A673 (cell line): Measurements from ENCODE around the gene C20orf173. TPM values are rescaled to one million over a fixed set of nuclear protein-coding genes. Genes with fewer than 3 reads are reported as not detected.

Source experiments
- BruUV-seq: library from RNA; stranded (reverse); fragments of 400-500 nt; replicated peaks from 2 replicates; lab custom pipeline; 2021; lab: Mats Ljungman, UMichigan
- CTCF ChIA-PET: fragments of 300-600 bp; sonication (Branson Sonifier 250); formaldehyde crosslinking; loops from one replicate; lab custom pipeline; 2022; ENCODE audit warnings: antibody characterized with exemption; lab: Charles Lee
- POLR2A ChIA-PET: fragments of 300-600 bp; sonication (Branson Sonifier 250); formaldehyde crosslinking; loops from one replicate; lab custom pipeline; 2022; ENCODE audit warnings: antibody characterized with exemption; ENCODE audit not compliant: low non-redundant PET; lab: Charles Lee
- DNase-seq: peaks from one replicate; pipeline ENCODE4 v3.0.0-alpha.2; 2015; ENCODE audit warnings: low spot score
- H3K27ac ChIP-seq: fragments of 200-600 bp; sonication (generic); 2 replicates; pipeline ENCODE4 v1.5.1; 2016; ENCODE audit warnings: mixed run types, low read depth, mild to moderate bottlenecking, mixed read lengths, antibody characterized with exemption, low read length; ENCODE audit not compliant: poor library complexity, severe bottlenecking
- H3K27me3 ChIP-seq: fragments of 200-600 bp; sonication (generic); replicated peaks from 2 replicates; pipeline ENCODE4 v1.6.1; 2017; ENCODE audit warnings: mixed run types, low read depth, mild to moderate bottlenecking, mixed read lengths, antibody characterized with exemption, low read length; ENCODE audit not compliant: insufficient read depth, poor library complexity
- H3K36me3 ChIP-seq: fragments of 200-600 bp; sonication (generic); 2 replicates; pipeline ENCODE4 v1.6.1; 2016; ENCODE audit warnings: mixed run types, mild to moderate bottlenecking, mixed read lengths, antibody characterized with exemption, low read length; ENCODE audit not compliant: insufficient read depth, poor library complexity, severe bottlenecking
- H3K4me1 ChIP-seq: fragments of 200-600 bp; sonication (generic); 2 replicates; pipeline ENCODE4 v1.6.1; 2017; ENCODE audit warnings: mixed run types, mild to moderate bottlenecking, mixed read lengths, antibody characterized with exemption, low read length; ENCODE audit not compliant: insufficient read depth, poor library complexity, severe bottlenecking
- H3K4me3 ChIP-seq: fragments of 200-600 bp; sonication (generic); 2 replicates; pipeline ENCODE4 v1.5.1; 2016; ENCODE audit warnings: low read depth, mixed run types, mild to moderate bottlenecking, mixed read lengths, low read length; ENCODE audit not compliant: poor library complexity, severe bottlenecking
- H3K9me3 ChIP-seq: fragments of 200-600 bp; sonication (generic); 2 replicates; pipeline ENCODE4 v1.6.1; 2016; ENCODE audit warnings: mixed run types, low read depth, mild to moderate bottlenecking, mixed read lengths, antibody characterized with exemption, low read length; ENCODE audit not compliant: poor library complexity, severe bottlenecking
- EZH2 ChIP-seq: fragments of 200-600 bp; sonication (generic); IDR thresholded peaks from 2 replicates; pipeline ENCODE4 v1.6.1; 2017; ENCODE audit warnings: borderline replicate concordance, low read depth, mild to moderate bottlenecking, mixed read lengths, antibody characterized with exemption, low read length; ENCODE audit not compliant: poor library complexity, severe bottlenecking
- intact Hi-C: fragments of 100-400 bp; cut with micrococcal nuclease; formaldehyde crosslinking; loops from one replicate; pipeline ENCODE4 v1.10.0; 2022; ENCODE audit not compliant: unreplicated experiment
- total RNA-seq: library from RNA; stranded (reverse); gene quantifications from 2 replicates; pipeline ENCODE4 v1.2.3, GENCODE V29; 2021
- TF ChIP-seq, protein P1 (sequence below): fragments of 300-800, 200-600 bp; sonication (generic); conservative IDR thresholded peaks from 2 replicates; pipeline ENCODE4 v1.5.1; 2017; ENCODE audit warnings: low read depth, mild to moderate bottlenecking, antibody characterized with exemption, low read length, moderate library complexity, mixed read lengths

The C20orf173 gene
- total RNA-seq, 1 experiment from 2014 or later: not detected

DNA sequence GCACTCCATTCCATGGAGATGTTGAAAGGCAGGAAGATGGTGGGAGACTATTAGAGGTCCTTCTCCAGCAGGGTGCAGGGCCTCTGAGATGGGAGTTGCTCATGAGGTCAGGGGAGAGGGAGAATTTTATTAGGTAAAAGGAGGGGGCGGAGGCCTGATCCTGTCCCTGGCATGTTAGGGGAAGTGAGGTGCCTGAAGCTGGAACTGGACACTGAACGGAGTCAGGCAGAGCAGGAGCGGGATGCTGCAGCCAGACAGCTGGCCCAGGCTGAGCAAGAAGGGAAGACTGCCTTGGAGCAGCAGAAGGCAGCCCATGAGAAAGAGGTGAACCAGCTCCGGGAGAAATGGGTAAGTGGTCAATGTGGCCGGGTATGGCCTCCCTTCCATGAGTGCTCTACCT, 49.7 kb downstream of the C20orf173 start:
- POLR2A ChIA-PET: no interaction called here
- CTCF ChIA-PET: interaction anchor here (0.6 kb wide), 1 partner anchor 242 kb away, joined by 6 read pairs; no protein-coding TSS in a partner anchor
- no peaks in the 10 kb centered on the region for H3K4me1 ChIP-seq
- peaks cover 4% of the 10 kb centered on the region for H3K9me3 ChIP-seq
- intact Hi-C loops: no loop called here
- peaks cover 66% of the 10 kb centered on the region for H3K36me3 ChIP-seq
- TF ChIP-seq EZH2: no peak
- TF ChIP-seq, protein P1, sequence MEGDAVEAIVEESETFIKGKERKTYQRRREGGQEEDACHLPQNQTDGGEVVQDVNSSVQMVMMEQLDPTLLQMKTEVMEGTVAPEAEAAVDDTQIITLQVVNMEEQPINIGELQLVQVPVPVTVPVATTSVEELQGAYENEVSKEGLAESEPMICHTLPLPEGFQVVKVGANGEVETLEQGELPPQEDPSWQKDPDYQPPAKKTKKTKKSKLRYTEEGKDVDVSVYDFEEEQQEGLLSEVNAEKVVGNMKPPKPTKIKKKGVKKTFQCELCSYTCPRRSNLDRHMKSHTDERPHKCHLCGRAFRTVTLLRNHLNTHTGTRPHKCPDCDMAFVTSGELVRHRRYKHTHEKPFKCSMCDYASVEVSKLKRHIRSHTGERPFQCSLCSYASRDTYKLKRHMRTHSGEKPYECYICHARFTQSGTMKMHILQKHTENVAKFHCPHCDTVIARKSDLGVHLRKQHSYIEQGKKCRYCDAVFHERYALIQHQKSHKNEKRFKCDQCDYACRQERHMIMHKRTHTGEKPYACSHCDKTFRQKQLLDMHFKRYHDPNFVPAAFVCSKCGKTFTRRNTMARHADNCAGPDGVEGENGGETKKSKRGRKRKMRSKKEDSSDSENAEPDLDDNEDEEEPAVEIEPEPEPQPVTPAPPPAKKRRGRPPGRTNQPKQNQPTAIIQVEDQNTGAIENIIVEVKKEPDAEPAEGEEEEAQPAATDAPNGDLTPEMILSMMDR: no peak
- BruUV-seq: TSS peak; percentile 66
- H3K4me3 ChIP-seq: no peak overlapping the region
- no peak overlapping the region for H3K27ac ChIP-seq
- H3K27me3 ChIP-seq: no peaks in the 10 kb centered on the region
- no peak for DNase-seq

- no TSS peak for BruUV-seq
- peak; percentile 24 for DNase-seq
- POLR2A ChIA-PET: no interaction called here
- no peak overlapping the region for H3K4me3 ChIP-seq
- intact Hi-C loops: no loop called here
- CTCF ChIA-PET: interaction anchor here (0.6 kb wide), 1 partner anchor 21 kb away, joined by 3 read pairs; no protein-coding TSS in a partner anchor
- H3K36me3 ChIP-seq: peaks cover 64% of the 10 kb centered on the region
- no peak overlapping the region for H3K27ac ChIP-seq
- peaks cover 1% of the 10 kb centered on the region for H3K9me3 ChIP-seq
- no peaks in the 10 kb centered on the region for H3K4me1 ChIP-seq
- TF ChIP-seq, protein P1: peak; percentile 27; the same call in 1 of the 2 replicates
- no peak for TF ChIP-seq EZH2
- no peaks in the 10 kb centered on the region for H3K27me3 ChIP-seq
These were observed 50.5 kb downstream of the C20orf173 start for GRCh38 chr20:35478804-35479472.

Other genes starting within 250 kb of the C20orf173 start
- 172 and 180 TPM in 2 replicates for gene EIF6, start 244.9 kb downstream of the C20orf173 start, total RNA-seq
- gene FAM83C, start 237.2 kb downstream of the C20orf173 start, total RNA-seq: not detected in 2 replicates
- gene UQCC1, start 117.7 kb downstream of the C20orf173 start, total RNA-seq: 64.6 and 71.1 TPM in 2 replicates
- gene GDF5, start 91.4 kb downstream of the C20orf173 start, total RNA-seq: not detected in 2 replicates
- gene CEP250, start 74.1 kb downstream of the C20orf173 start, total RNA-seq: 56.6 and 59.0 TPM in 2 replicates
- 256 and 258 TPM in 2 replicates for gene ERGIC3, start 12.4 kb upstream of the C20orf173 start, total RNA-seq
- gene SPAG4, start 86.2 kb upstream of the C20orf173 start, total RNA-seq: 0.67 and 1.2 TPM in 2 replicates
- gene CPNE1, start 135.2 kb upstream of the C20orf173 start, total RNA-seq: 273 TPM in 2 replicates
- 114 and 124 TPM in 2 replicates for gene RBM12, start 135.2 kb upstream of the C20orf173 start, total RNA-seq
- gene NFS1, start 169.7 kb upstream of the C20orf173 start, total RNA-seq: 22.2 and 23.2 TPM in 2 replicates
- gene ROMO1, start 169.8 kb upstream of the C20orf173 start, total RNA-seq: 134 and 153 TPM in 2 replicates
- gene RBM39, start 212.6 kb upstream of the C20orf173 start, total RNA-seq: 316 and 329 TPM in 2 replicates
- gene PHF20, start 242.4 kb upstream of the C20orf173 start, total RNA-seq: 43.0 and 49.6 TPM in 2 replicates